Measurements from ENCODE around the gene ADAM23.

DNA sequence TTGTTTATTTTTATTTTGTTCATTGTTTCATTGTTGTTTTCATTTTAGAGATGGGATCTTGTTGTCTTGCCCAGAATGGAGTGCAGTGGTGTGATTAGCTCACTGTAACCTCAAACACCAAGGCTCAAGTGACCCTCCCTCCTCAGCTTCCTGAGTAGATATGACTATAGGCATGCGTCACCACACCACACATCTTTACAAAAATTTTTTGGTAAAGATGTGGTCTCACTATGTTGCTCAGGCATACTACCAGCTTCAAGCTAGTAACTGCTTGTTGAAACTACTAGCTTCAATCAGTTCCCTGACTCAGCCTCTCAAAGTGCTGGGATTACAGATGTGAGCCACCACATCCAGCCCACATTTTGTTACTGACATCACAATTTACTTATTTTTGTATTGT lies 213.8 kb downstream of the ADAM23 start:
- TF ChIP-seq, protein P1, sequence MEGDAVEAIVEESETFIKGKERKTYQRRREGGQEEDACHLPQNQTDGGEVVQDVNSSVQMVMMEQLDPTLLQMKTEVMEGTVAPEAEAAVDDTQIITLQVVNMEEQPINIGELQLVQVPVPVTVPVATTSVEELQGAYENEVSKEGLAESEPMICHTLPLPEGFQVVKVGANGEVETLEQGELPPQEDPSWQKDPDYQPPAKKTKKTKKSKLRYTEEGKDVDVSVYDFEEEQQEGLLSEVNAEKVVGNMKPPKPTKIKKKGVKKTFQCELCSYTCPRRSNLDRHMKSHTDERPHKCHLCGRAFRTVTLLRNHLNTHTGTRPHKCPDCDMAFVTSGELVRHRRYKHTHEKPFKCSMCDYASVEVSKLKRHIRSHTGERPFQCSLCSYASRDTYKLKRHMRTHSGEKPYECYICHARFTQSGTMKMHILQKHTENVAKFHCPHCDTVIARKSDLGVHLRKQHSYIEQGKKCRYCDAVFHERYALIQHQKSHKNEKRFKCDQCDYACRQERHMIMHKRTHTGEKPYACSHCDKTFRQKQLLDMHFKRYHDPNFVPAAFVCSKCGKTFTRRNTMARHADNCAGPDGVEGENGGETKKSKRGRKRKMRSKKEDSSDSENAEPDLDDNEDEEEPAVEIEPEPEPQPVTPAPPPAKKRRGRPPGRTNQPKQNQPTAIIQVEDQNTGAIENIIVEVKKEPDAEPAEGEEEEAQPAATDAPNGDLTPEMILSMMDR (IDR thresholded peaks at IDR 0.05): no peak
- no peak for TF ChIP-seq POLR2A (IDR thresholded peaks at IDR 0.05)

Measured in body of pancreas (tissue), 4 donors.